GM12878 (cell line): ENCODE measurements around the gene ZMYND12. TPM values are rescaled to one million over a fixed set of nuclear protein-coding genes. Genes with fewer than 3 reads are reported as not detected.
A peak's percentile ranks its signal among the peaks of the same experiment; 100 is the strongest.

Experiments used
- JUNB ChIP-seq: IDR thresholded peaks from 2 replicates; pipeline ENCODE4 v1.6.1; 2016; ENCODE audit warnings: antibody characterized with exemption, mild to moderate bottlenecking
- KLF5 ChIP-seq: fragments of 450-650 bp; IDR thresholded peaks from 2 replicates; pipeline ENCODE4 v1.6.1; 2014; ENCODE audit warnings: mild to moderate bottlenecking; ENCODE audit not compliant: partially characterized antibody
- SP1 ChIP-seq: IDR thresholded peaks from one replicate; pipeline ENCODE4 v1.6.1; 2011; ENCODE audit warnings: low read depth, low read length
- TAF1 ChIP-seq: IDR thresholded peaks from 2 replicates; pipeline ENCODE4 v1.6.1; 2011; ENCODE audit warnings: mild to moderate bottlenecking, low read depth, low read length, borderline replicate concordance
- ZBTB40 ChIP-seq: fragments of 450-650 bp; IDR thresholded peaks from 2 replicates; pipeline ENCODE4 v1.6.1; 2016; ENCODE audit warnings: mild to moderate bottlenecking, moderate library complexity, borderline replicate concordance
- polyA plus RNA-seq, 11 experiments: library from polyadenylated mRNA; depleted of rRNA in 4 of 11; unstranded in 6 of 11; stranded (reverse) in 5 of 11; fragments of >200 nt; fragmentation: Nextera tagmentation in 4 of 11; fragmentation: Illumina TruSeq in 1 of 11; extraction: Ambion mirVana in 4 of 11; extraction: Trizol in 1 of 11; gene quantifications; 1 replicate in 1 of 11; 2 replicates in 10 of 11; pipeline versions ENCODE4 v1.2.1 to v1.2.3, GENCODE V29; 2011 to 2016; ENCODE audit warnings: inconsistent platforms in 2 of 11, missing spikeins in 2 of 11, low read depth in 1 of 11
- total RNA-seq, 4 experiments: library from RNA; depleted of rRNA in 3 of 4; stranded (reverse); fragments of >200 nt in 3 of 4; fragmentation: Illumina TruSeq in 1 of 4; extraction: Trizol in 1 of 4; gene quantifications; 2 replicates each; pipeline versions ENCODE4 v1.2.1 to v1.2.3, GENCODE V29; 2013 to 2021
- TF ChIP-seq, protein P1 (sequence below): IDR thresholded peaks from 2 replicates; pipeline ENCODE4 v1.6.1; 2012; ENCODE audit warnings: mild to moderate bottlenecking, low read depth, low read length

The ZMYND12 gene
- total and polyA plus RNA-seq, 10 of the 15 experiments (the other 5 are each of a cell fraction or from before 2014, with no cell fraction given), result 0.26 to 1.4 (median 0.67) TPM

- TF ChIP-seq, protein P1, sequence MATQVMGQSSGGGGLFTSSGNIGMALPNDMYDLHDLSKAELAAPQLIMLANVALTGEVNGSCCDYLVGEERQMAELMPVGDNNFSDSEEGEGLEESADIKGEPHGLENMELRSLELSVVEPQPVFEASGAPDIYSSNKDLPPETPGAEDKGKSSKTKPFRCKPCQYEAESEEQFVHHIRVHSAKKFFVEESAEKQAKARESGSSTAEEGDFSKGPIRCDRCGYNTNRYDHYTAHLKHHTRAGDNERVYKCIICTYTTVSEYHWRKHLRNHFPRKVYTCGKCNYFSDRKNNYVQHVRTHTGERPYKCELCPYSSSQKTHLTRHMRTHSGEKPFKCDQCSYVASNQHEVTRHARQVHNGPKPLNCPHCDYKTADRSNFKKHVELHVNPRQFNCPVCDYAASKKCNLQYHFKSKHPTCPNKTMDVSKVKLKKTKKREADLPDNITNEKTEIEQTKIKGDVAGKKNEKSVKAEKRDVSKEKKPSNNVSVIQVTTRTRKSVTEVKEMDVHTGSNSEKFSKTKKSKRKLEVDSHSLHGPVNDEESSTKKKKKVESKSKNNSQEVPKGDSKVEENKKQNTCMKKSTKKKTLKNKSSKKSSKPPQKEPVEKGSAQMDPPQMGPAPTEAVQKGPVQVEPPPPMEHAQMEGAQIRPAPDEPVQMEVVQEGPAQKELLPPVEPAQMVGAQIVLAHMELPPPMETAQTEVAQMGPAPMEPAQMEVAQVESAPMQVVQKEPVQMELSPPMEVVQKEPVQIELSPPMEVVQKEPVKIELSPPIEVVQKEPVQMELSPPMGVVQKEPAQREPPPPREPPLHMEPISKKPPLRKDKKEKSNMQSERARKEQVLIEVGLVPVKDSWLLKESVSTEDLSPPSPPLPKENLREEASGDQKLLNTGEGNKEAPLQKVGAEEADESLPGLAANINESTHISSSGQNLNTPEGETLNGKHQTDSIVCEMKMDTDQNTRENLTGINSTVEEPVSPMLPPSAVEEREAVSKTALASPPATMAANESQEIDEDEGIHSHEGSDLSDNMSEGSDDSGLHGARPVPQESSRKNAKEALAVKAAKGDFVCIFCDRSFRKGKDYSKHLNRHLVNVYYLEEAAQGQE, result peak; percentile 20; the same call in 1 of the 2 replicates
- peak; percentile 21 for TF ChIP-seq KLF5
- peak; percentile 80 for TF ChIP-seq TAF1
- no peak for TF ChIP-seq SP1
- no peak for TF ChIP-seq JUNB
- no peak for TF ChIP-seq ZBTB40
- TF ChIP-seq, all 136 proteins: peak for 59
Observed at GRCh38 chr1:42456010-42456753, at the start of gene ZMYND12, which contains the start of gene PPCS (continued).
